Prostate gland (tissue), 2 donors: Measurements from ENCODE around the gene SOAT1.

ENCODE experiments used
- POLR2A ChIP-seq: fragments of 450-650 bp; IDR thresholded peaks from one replicate; pipeline ENCODE4 v1.6.1; 2016; ENCODE audit warnings: antibody characterized with exemption, mild to moderate bottlenecking
- POLR2AphosphoS5 ChIP-seq: sonication (generic); formaldehyde crosslinking; IDR thresholded peaks from one replicate; pipeline ENCODE4 v1.6.1; 2017; ENCODE audit warnings: antibody characterized with exemption
- TF ChIP-seq, protein P1 (sequence below), 4 experiments: fragments of 200-600 bp in 2 of 4; fragments of 450-650 bp in 2 of 4; sonication (generic) in 2 of 4; IDR thresholded peaks; 1 replicate in 3 of 4; 2 replicates in 1 of 4; pipeline ENCODE4 v1.5.1; 2016 to 2019; ENCODE audit warnings: antibody characterized with exemption in 4 of 4, mild to moderate bottlenecking in 2 of 4, moderate library complexity in 2 of 4

DNA sequence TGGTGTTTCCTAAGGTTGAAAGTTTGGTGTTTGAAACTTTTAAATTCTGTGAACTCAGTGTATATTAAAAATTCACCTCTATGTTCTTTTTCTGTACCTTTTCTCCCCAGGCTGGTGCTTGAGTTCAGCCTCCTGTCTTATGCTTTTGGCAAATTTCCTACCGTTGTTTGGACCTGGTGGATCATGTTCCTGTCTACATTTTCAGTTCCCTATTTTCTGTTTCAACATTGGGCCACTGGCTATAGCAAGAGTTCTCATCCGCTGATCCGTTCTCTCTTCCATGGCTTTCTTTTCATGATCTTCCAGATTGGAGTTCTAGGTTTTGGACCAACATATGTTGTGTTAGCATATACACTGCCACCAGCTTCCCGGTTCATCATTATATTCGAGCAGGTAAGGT is 47.3 kb downstream of the SOAT1 start:
- TF ChIP-seq POLR2A = no peak
- TF ChIP-seq, protein P1, sequence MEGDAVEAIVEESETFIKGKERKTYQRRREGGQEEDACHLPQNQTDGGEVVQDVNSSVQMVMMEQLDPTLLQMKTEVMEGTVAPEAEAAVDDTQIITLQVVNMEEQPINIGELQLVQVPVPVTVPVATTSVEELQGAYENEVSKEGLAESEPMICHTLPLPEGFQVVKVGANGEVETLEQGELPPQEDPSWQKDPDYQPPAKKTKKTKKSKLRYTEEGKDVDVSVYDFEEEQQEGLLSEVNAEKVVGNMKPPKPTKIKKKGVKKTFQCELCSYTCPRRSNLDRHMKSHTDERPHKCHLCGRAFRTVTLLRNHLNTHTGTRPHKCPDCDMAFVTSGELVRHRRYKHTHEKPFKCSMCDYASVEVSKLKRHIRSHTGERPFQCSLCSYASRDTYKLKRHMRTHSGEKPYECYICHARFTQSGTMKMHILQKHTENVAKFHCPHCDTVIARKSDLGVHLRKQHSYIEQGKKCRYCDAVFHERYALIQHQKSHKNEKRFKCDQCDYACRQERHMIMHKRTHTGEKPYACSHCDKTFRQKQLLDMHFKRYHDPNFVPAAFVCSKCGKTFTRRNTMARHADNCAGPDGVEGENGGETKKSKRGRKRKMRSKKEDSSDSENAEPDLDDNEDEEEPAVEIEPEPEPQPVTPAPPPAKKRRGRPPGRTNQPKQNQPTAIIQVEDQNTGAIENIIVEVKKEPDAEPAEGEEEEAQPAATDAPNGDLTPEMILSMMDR (IDR thresholded peaks at IDR 0.05) = no peak
- TF ChIP-seq POLR2AphosphoS5 = no peak
